HG02981 (cell line): ENCODE measurements around the gene SLC29A1.

Experiments
- ATAC-seq: cut with Tn5 transposase; IDR thresholded peaks from one replicate; pipeline ENCODE4 v1.9.1; 2021; ENCODE audit warnings: mild to moderate bottlenecking, moderate library complexity; ENCODE audit not compliant: unreplicated experiment

SLC29A1 gene

DNA sequence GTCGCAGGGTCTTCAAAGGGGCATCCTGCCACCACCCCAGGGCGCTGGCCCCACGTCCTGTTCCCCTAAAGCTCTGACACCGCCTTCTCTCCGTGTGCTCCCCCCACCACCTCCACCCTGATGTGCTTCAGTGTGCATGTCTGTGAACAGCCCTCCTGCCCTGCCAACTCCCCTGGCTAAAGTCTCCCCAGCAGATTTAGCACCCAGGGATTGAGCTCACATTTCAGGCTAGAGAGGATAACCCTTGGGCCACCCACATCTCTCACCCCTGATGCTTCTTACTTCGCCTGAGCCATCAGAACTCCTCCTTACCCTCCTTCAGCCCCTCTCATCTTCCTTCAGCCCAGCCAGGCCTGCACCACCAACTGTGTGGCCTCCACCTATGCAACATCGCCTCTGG, 54.4 kb downstream of the SLC29A1 start:
- no peak for ATAC-seq

DNA sequence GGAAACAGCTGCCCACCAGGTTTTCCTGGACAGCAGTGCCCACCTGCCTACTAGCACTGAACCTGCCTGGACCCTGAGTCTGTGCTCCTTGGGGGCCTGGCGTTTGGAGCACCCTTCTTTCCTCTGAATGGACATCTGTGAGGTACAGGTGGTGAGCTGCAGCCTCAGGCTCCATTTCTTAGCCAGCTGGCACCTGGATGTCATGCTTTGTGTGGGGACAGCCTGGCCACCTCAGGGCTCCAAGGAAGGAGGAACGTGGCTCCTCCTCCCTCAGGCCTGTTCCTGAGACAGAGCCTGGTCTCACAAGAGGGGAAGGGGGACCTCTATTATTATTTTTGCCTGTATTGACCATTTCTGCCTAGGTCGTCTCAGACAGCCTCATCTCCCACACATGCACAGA, 54.9 kb downstream of the SLC29A1 start:
- no peak for ATAC-seq

DNA sequence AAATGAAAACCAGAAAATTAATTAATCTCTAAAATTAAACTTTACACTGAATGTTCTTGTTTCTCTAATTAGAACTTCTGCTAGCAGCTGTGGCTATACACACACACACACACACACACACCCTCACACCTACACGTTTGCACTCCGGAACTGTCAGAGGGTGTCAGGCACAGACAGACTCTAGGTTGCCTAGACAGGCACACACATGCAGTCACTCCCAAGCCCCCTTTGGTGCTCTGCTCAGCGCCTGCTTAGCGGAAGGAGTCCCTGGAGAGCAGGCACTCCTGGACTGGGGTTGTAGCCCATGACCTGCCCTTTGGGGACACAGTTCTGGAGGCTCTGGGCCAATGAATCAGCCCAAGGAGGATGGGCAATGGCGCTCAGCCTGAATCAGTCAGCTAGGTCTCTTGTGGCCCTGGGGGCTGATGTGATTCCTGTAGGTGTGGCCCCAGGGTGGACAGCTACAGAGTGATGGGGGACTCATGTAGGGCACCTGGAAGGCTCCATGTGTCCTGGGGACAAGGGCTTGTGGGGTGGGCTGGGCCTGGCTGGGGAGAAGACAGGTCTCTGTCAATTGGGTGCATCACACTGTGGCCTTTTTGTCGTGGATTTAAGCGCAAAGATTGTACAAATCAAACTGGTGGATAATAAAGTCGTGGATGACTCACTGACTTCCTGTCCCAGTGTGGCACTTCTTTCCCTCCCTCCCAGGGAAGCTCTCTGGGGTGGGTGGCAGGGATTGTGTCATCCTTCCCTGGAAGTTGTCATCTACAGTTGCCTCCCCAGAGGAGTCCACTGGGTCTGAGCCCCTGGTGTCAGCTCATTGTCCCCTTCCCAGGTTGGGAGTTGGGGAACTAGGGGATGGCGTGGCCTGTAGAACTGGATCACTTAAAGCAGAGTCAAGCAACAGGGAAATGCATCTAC, 55.6 kb downstream of the SLC29A1 start:
- no peak for ATAC-seq
